WERI-Rb-1 (cell line): Measurements from ENCODE around the gene LRRC4C.

Source experiments
- DNase-seq: peaks from one replicate; pipeline ENCODE4 v3.0.0-alpha.2; 2020
- H3K27ac ChIP-seq: fragments of 250-450 bp; sonication (Bioruptor Pico); 2 replicates; pipeline ENCODE4 v1.5.1; 2020; ENCODE audit warnings: mild to moderate bottlenecking, moderate library complexity
- H3K27me3 ChIP-seq: fragments of 250-450 bp; sonication (Bioruptor Pico); 2 replicates; pipeline ENCODE4 v1.5.1; 2021; ENCODE audit warnings: mild to moderate bottlenecking, low read depth, moderate library complexity; ENCODE audit not compliant: insufficient read depth, severe bottlenecking
- H3K36me3 ChIP-seq: fragments of 250-450 bp; sonication (Bioruptor Pico); 2 replicates; pipeline ENCODE4 v1.5.1; 2020; ENCODE audit warnings: mild to moderate bottlenecking, moderate library complexity
- H3K4me3 ChIP-seq: 2 replicates; pipeline ENCODE4 v1.5.1; 2011; ENCODE audit warnings: low read depth, mild to moderate bottlenecking, control low read depth, low read length
- H3K9me3 ChIP-seq: fragments of 250-450 bp; sonication (Bioruptor Pico); 2 replicates; pipeline ENCODE4 v1.5.1; 2021; ENCODE audit warnings: mild to moderate bottlenecking, moderate library complexity; ENCODE audit not compliant: severe bottlenecking
- CTCF ChIP-seq: IDR thresholded peaks from 2 replicates; pipeline ENCODE4 v1.5.1; 2011; ENCODE audit warnings: low read depth, mild to moderate bottlenecking, control low read depth, inconsistent platforms, low read length

The LRRC4C gene

GRCh38 chr11:41494716-41495115 lies 35.3 kb upstream of the LRRC4C start:
- H3K27ac ChIP-seq, result no peak overlapping the region
- TF ChIP-seq CTCF, result no peak
- H3K9me3 ChIP-seq, result no peaks in the 10 kb centered on the region
- no peak overlapping the region for H3K4me3 ChIP-seq
- peaks cover 28% of the 10 kb centered on the region for H3K27me3 ChIP-seq
- H3K36me3 ChIP-seq, result no peaks in the 10 kb centered on the region
- no peak for DNase-seq

- TF ChIP-seq CTCF, result no peak
- Histone ChIP-seq H3K9me3 (no peaks in the 10 kb centered on the region), H3K27me3 (peaks cover 17% of the 10 kb centered on the region), H3K27ac (no peak overlapping the region), H3K4me3 (no peak overlapping the region), H3K36me3 (no peaks in the 10 kb centered on the region)
- no peak for DNase-seq
Observed at GRCh38 chr11:41486424-41486823, 27.0 kb upstream of the LRRC4C start.

- H3K27ac ChIP-seq, result no peak overlapping the region
- no peaks in the 10 kb centered on the region for H3K36me3 ChIP-seq
- H3K27me3 ChIP-seq, result peaks cover 15% of the 10 kb centered on the region
- no peak overlapping the region for H3K4me3 ChIP-seq
- no peak for DNase-seq
- no peak for TF ChIP-seq CTCF
- H3K9me3 ChIP-seq, result peaks cover 5% of the 10 kb centered on the region
Observed at GRCh38 chr11:41483956-41484355, 24.5 kb upstream of the LRRC4C start.

- H3K27me3 ChIP-seq, result peaks cover 11% of the 10 kb centered on the region
- no peaks in the 10 kb centered on the region for H3K36me3 ChIP-seq
- H3K9me3 ChIP-seq, result peaks cover 5% of the 10 kb centered on the region
- H3K4me3 ChIP-seq, result no peak overlapping the region
- no peak overlapping the region for H3K27ac ChIP-seq
- DNase-seq, result no peak
- TF ChIP-seq CTCF, result no peak
Observed at GRCh38 chr11:41479179-41479578, 19.7 kb upstream of the LRRC4C start.

GRCh38 chr11:41461057-41461681 lies 1.7 kb upstream of the LRRC4C start:
- no peak for DNase-seq
- Histone ChIP-seq H3K27me3 (no peaks in the 10 kb centered on the region), H3K36me3 (no peaks in the 10 kb centered on the region), H3K27ac (no peak overlapping the region), H3K9me3 (peaks cover 3% of the 10 kb centered on the region), H3K4me3 (no peak overlapping the region)
- peak; percentile 31; the same call in 1 of the 2 replicates for TF ChIP-seq CTCF

GRCh38 chr11:41458641-41459040 lies 811 bp downstream of the LRRC4C start:
- Histone ChIP-seq H3K27me3 (no peaks in the 10 kb centered on the region), H3K4me3 (no peak overlapping the region), H3K9me3 (peaks cover 1% of the 10 kb centered on the region), H3K36me3 (no peaks in the 10 kb centered on the region), H3K27ac (no peak overlapping the region)
- DNase-seq, result no peak
- TF ChIP-seq CTCF, result no peak
